Fibroblast of skin of scalp (primary cell): Measurements from ENCODE around the gene GIPC3. TPM values are rescaled to one million over a fixed set of nuclear protein-coding genes. Genes with fewer than 3 reads are reported as not detected.
A peak's percentile ranks its signal among the peaks of the same experiment; 100 is the strongest.

ENCODE experiments used
- DNase-seq: peaks from one replicate; pipeline ENCODE4 v3.0.0-alpha.2; 2013
- polyA plus RNA-seq, 2 experiments: library from polyadenylated mRNA; unstranded; fragments of 120-200 nt; gene quantifications; one replicate each; pipeline ENCODE4 v1.2.1, GENCODE V29; 2013; ENCODE audit not compliant: insufficient read length in 2 of 2

GIPC3 gene, protein sequence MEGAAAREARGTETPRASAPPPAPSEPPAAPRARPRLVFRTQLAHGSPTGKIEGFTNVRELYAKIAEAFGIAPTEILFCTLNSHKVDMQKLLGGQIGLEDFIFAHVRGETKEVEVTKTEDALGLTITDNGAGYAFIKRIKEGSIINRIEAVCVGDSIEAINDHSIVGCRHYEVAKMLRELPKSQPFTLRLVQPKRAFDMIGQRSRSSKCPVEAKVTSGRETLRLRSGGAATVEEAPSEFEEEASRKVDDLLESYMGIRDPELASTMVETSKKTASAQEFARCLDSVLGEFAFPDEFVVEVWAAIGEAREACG
- 1.0 TPM for polyA plus RNA-seq (2013, experiment 1 of 2; ENCODE audit: insufficient read length)
- 0.97 TPM for polyA plus RNA-seq (2013, experiment 2 of 2; ENCODE audit: insufficient read length)

DNA sequence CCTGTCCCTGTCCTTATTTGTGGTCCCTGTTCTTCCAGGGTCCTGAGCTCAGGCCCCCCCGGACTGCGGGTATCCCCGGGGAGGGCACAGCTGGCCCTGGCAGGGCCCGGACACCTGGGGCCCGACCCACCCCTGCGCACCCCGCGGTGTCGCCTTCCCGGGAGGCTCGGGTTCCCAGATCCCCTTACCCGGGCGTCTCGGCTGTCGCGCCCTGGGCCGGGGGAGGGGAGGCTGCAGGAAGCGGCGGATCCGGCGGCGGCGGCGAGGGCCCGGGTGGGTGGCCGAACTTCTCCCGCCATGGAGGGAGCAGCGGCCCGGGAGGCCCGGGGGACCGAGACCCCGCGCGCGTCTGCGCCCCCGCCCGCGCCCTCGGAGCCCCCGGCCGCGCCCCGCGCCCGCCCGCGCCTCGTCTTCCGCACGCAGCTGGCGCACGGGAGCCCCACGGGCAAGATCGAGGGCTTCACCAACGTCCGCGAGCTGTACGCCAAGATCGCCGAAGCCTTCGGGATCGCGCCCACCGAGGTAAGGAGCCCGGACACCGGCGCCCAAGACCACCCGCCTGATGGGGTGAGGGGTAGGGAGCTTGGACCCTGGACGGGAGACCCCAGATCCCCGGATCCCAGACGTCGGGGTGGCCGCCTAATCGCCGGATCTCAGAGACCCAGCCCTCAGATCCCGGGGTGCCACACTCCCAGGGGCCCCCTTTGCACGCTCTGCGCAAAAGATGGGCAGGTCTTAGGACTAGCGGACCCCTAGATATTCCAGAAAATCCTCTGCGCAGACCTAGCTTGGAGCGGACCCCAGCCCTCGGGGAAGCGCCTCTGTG is at the start of gene GIPC3:
GIPC3 (plus strand) TSS at position 178 of the 826 bp plus-strand sequence; CDS start at position 298, 120 bp downstream.
- DNase-seq: no peak

DNA sequence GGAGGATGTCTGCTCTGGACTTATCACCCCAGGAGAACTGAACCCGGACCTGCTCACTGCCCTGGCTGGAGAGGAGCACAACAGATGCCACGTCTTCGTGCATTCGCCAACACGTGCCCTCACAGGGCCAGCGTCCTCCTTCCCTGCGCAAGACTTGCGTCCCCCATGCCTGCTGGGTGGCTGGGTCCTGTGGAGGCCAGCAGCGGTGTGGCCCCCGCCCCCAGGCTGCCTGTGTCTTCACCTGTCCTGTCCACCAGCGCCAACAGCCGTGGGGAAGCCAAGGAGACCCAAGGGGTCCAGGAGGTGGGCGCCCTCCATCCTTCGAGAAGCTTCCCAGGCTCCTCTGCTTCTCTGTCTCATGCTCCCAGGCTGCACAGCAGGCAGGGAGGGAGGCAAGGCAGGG is 49.7 kb upstream of the GIPC3 start:
- DNase-seq: no peak

DNA sequence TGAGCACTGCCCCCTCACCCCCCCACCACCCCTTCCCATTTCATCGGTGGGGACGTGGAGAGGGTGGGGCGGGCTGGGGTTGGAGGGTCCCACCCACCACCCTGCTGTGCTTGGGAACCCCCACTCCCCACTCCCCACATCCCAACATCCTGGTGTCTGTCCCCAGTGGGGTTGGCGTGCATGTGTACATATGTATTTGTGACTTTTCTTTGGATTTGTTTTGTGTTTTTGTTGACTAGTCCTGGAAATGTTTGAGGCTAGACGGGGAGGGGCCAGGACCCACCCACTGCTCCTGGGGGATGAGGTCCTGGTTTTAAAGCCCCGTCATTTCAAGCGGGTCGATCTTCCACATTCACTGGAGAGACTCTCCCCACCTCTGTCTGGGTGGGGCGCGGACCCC is 49.3 kb upstream of the GIPC3 start:
- no peak for DNase-seq

DNA sequence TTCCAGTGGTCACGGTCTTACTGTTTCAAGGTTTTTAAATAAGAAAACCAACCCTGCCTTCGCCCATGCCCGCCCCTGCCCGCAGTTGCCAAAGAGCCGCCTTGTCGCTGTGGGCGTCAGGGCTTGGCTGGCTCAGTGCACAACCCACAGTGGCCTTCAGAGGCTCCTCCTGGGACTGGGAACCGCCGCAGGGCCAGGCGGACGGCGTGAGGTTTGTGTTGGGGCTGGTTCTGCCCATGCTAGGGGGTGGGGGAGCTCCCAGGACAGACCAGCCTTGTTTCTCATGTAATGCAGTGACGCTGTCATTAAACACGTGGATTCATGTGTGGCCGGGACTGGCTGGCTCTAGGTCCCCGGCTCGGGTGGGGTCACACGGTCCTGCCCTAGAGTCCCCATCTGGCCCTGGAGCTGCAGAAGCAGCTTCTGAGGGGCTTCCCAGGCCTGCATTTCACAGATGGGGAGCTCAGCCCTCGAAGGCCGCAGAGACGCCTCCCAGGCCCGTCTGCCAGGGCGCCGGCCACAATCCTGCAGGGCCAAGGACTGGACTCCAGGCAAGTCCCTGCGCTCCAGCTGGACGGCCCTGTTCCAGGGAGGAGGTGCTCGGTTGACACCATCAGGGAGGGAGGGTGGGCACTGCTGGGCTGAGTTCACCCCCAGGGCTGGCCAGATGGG is 48.7 kb upstream of the GIPC3 start:
- no peak for DNase-seq

DNA sequence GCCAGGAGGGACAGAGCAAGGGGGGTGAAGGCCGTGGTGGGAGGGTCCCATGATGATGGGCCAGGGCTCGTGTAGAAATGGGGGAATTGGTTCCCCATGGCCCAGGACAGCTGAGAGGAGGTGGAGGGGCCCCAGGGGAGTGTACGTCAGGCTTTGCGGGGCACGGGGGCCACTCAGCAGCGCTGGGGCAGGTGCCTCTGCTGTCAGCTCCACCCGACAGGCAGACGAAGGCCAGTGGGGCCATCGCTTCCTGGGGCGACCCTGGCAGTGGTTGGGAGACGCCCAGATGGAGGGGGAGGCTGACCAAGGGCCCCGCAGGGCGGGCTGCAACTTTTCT is 48.2 kb upstream of the GIPC3 start:
- no peak for DNase-seq

DNA sequence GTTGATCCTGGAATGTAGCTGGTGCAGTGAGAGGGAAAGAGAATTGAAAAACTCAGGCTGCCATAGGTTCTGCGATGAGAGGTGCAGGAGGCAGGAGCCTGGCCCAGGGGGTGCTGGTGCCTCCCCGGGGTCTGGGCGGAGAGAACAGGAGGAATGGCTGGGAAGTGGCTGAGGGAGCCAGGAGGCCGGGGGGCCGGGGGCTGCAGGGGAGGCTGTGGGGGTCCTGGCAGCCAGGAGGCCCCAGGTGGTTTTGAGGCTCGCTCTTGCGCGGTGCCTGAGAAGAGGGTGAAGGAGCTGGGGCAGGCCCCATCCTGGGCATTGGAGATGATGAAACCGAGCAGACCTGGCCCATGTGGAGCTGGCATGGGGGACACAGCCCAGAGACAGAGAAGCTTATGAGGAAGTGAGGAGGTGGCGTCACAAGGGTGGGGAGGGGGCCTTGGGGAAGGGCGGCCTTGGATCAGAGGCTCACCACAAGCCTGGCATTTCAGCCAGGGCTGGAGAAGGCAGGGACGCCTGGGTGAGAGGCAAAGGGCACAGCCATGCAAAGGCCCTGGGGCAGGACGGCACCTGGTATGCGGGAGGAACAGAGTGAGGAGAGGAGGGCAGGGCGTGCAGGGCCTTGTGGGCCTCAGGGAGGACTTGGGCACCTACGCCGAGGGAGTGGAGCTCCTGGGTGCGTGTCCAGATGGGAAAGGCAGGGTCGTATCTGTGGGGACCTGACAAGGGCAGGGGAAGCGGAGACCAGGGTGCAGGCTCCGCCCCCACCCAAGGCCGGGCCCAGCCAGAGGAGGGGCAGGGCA is 47.6 kb upstream of the GIPC3 start:
- DNase-seq: no peak

DNA sequence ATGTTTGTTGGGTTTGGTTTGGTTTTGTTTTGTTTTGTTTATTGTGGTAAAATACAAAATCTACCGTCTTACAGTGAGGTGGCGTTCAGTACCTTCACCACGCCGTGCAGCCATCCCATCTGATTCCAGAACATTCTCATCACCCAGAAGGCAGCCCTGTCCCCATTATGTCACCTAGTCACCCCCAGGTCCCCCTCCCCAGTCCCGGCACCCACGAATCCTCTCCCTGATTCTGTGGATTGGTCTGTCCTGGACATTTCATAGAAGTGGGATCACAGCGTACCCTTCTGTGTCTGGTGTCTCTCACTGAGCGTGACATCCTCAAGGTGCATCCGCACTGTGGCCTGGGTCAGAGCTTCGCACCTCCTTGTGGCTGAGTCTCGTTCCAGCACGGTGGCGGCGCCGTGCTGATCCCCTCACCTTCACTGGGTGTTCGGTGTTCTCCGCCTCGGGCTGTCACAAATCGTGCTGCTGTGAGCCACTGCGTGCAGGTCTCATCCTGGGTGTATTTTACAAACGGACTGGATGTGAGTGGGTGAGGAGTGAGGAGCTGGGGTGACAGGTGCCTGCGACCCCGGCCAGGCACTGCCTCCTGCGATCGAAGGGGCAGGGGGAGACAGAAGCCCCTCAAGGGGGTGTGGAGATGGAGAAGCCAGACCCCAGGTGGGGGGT is 46.9 kb upstream of the GIPC3 start:
- DNase-seq: no peak

DNA sequence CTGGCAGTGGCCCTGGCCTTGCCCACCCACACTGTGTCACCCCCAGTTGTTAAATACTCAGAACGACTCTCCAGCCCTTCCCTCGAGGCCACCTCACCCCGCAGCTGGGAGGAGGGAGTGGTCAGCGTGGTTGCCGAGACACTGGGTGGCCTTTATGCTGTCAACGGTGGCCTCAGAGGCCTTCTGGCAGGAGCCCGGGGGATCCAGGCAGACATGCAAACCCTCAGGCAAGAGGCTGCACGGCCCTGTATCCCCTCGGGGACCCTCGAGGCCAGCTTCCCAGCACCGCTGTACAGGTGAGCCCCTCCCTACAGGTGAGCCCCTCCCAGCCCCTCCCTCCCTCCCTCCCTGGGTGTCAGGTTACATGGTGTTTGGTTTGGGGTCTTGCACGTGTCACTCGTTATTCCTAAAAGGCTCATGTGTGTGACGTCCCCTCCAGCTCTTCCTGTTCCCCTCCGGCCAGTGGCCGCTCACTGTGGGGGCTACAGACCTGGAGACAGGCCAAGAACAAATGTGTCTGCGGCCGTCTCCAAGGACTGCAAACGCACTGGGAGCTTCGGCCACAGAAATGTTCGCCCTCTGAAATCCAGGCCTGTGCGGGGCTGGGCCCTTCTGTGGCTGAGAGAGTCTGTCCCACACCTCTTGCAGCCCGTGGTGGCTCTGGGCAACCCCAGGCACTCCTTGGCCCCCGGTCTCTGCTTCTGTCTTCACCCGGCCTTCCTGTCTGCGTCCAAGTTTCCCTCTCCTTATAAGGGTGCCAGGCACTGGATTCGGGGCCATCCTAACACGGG is 46.1 kb upstream of the GIPC3 start, which contains the start of gene TEKTIP1:
TEKTIP1 (plus strand) TSS at position 210 of the 791 bp plus-strand sequence; CDS start at position 214, 4 bp downstream.
- DNase-seq: no peak

DNA sequence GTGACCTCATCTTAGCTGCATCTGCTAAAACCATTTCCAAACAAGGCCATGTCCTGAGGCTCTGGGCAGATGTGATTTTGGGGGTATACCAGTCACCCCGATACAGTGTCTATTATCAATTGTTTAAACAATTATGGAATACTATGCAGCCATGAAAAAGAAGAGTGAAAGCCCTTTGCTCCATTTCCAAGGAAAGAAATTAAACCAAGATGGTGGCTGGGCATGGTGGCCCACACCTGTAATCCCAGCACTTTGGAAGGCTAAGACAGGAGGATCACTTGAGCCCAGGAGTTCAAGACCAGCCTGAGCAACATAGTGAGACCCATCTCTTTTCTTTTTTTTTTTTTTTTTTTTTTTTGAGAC is 45.5 kb upstream of the GIPC3 start:
- no peak for DNase-seq

DNA sequence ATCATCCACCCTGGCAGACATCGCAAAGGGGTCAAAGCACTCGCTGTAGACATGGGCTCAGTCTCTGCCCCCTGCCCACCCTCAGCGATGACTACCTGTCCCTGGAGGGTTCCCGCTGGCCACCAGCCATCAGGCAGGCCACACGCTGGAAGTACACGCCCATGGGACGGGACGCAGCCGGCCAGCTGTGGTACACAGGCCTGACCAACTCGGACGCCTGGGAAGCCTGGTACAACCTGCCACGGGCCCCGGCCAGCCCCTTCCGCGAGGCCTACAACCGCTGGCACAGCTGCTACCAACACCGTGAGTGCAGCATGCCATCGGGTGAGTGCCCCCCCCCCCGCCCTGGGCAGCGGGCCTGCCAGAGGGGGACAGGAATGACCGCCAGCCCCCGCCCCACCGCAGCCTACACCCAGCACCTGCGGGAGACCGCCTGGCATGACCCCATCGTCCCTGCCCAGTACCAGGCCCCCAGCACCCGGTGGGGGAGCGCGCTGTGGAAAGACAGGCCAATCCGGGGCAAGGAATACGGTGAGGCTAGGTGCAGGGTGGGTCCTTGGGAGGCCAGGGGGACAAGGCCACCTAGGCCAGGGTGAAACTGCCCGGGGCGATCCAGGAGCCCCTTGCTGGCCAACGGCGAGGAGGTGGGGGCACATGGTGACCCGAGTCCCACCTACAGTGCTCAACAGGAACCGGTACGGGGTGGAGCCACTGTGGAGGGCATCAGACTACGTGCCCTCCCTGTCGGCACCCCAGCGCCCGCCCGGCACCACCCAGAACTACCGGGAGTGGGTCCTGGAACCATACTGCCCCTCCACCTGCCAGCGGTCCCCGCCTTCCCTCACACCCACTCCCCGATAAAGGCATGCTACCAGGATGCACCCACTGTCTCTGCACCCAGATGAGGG is 41.9 kb upstream of the GIPC3 start:
- DNase-seq: no peak

DNA sequence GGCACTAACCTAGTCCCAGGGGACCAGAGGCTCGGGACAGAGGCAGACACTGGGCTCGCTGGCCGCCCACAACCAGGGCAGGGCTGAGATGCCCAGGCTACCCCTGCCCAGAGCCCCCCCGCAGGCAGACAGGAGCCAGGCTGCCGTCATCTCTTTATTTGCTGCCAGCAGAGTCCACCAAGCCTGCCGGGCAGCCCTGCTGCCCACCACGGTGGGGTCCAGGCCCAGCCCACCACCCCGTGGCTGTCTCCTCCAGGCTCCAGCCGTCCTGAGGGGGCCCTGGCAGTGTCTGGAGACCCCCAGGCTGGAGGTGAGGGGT is 41.3 kb upstream of the GIPC3 start:
- no peak for DNase-seq

DNA sequence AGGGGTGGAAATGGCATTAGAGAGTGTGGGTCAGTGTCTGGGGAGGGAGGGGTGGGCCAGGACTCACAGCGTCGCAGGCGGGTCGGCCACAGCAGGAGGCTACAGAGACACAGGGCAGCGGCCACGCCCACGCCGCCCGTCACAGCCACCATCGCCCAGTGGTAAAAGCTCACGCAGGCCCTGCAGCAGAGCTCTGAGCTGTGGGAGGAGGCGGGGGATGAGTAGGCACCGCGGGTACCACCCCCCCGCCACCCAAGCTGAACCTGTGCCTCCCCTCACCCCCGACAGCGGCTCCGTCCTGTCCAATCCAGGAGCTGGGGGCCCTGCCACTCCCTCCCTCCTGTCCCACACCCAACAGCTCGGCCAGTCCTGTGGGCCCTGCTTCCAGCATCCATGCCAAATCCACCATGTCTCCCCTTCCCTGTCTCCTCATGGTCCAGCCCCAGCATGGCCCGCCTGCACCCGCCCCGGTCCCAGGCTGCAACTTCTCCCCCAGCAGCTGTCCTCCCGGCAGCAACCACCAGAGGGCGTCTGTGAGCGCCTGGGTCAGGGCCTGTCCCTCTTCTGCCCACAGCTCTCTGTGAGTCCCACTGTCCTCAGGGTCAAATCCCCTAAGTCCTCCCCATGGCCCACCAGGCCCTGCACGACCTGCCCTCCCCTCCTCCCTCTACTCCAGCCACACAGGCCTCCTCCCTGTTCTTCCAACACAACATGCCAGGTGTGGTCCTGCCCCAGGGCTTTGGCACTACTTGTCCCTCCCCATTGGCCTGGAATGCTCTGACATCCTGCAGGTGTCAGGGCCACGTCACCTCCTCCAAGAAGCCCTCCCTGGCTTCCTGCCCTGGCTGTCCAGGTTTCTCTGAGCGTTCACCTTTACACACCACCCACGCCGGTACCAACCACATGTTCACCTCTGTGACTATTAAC is 40.3 kb upstream of the GIPC3 start:
- DNase-seq: peak; percentile 55

DNA sequence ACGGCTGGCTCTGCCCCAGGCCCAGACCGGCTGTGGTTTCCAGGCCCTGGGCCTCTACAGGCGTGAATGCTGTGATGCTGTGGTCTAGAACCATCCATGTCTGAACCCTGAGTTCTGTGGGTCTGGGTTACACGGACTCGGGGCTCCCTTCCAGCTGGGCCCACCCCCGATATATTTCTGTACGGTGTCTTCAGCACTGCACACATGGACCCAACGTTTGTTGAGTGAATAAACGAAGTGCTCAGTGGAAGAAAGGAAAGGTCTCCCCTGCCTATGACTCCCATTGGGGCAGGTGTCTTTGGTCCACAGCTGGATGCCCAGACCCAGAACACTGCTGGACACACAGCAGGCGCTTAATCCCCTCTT is 39.6 kb upstream of the GIPC3 start:
- DNase-seq: no peak

DNA sequence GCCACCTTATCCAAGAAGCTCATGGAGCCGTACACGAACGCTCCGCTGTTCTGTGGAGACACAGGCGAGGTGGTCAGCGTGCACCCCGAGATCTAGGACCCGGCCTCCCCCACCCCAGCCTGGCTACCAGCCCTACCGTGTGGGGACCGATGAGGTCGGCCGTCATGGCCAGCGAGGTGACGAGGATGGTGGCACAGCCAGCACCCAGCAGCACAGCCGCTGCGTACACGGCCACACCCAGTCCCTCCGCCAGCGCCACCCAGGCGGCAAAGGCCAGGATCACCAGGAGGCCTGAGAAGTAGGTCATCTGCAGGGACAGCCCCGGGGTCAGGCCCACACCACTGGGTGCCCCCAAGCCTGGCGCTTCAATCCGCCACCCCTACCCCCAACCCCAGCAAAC is 39.2 kb upstream of the GIPC3 start:
- DNase-seq: no peak

DNA sequence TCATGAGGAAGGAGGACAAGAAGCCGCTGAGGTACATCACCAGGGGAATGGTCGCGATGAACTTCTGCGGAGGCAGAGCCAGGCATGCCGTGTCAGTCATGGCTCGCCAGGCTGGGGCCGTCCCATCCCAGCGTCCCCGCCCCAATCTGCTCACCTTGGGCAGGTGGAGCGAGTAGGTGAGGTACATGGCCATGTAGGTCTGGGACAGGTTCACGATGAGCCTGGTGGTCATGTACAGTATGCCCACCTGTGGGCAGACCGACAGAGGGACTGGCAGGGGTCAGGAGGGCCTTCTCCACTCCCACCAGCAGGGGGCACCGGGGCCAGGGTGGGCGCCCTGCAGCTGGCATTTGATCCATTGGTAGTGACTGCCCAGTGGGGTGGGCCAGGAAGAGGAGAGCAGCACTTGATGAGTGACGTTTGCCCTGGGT is 38.0 kb upstream of the GIPC3 start:
- DNase-seq: no peak

DNA sequence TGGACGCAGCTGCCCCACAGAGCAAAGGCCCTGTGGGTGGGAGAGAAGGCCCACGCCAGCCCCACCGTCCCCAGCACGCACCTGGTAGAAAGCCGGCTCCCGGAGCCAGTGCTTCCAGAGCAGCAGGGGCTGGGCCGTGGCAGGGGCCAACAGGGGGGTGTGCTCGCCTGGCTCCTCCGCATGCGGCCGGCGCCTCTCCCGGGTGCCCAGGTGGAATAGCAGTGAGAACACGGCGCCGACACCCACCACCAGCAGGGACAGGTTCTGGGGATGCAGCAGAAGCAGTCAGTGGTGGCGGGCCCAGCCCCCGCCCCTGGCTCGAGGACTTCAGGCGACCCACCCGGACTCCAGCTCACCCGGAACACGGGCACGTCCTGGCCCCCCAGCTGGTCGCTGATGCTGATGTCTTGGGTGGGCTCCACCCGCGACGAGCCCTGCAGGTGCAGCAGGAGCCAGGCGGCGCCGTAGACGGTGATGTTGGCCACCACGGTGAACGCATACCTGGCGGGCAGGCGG is 37.5 kb upstream of the GIPC3 start:
- DNase-seq: no peak

DNA sequence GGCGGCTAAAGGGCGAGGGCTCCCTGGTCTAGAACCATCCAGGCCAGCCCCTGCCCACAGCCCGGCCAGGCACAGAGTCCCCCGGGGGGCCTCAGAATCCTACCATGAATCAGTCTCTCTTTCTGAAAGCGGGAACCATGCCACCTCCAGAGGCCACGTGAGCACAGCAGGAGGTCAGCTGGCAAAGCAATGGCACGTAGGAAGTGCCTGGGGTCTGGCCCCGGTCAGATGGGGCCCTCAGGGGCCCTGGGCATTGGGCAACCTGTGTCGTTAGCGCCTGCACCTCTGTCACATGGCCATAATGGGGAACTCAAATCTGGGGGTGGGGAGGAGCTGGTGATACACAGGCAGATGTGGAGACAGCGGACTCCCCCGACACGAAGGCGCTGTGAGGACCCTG is 36.7 kb upstream of the GIPC3 start:
- DNase-seq: no peak

DNA sequence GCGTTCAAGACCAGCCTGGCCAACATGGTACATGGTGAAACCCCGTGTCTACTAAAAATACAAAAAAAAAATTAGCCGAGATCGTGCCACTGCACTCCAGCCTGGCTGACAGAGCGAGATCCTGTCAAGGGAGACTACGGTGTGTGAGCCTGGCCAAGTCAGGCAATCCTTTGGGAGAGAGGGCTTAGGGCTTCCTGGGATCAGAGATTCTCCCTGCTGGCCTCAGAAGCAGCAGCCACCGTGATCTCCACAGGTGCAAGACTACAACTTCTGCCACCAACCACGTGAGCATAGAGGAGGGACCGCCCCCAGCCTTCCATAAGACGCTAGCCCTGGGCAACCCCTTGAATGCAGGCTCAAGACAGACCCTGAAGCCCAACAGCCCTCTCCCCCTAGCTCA is 35.5 kb upstream of the GIPC3 start:
- DNase-seq: no peak
